Mesenchymal stem cell (in vitro differentiated cells and primary cell): ENCODE measurements around the gene GLA.

Experiments used
- DNase-seq: peaks from one replicate; pipeline ENCODE4 v3.0.0-alpha.2; 2013
- H2AFZ ChIP-seq: one replicate; pipeline ENCODE4 v1.6.1; 2013; ENCODE audit warnings: low read depth, mild to moderate bottlenecking, control low read depth, inconsistent platforms, low read length, moderate library complexity
- H2AK5ac ChIP-seq: 2 replicates; pipeline ENCODE4 v1.6.1; 2013; ENCODE audit warnings: low read length, moderate library complexity, mild to moderate bottlenecking, inconsistent platforms; ENCODE audit not compliant: severe bottlenecking
- H2BK120ac ChIP-seq: one replicate; pipeline ENCODE4 v1.6.1; 2013; ENCODE audit warnings: low read depth, mild to moderate bottlenecking, inconsistent platforms, low read length, moderate library complexity
- H2BK12ac ChIP-seq, 2 experiments: one replicate each; pipeline ENCODE4 v1.6.1; 2013; ENCODE audit warnings: inconsistent platforms in 2 of 2, low read length in 2 of 2, mild to moderate bottlenecking in 2 of 2, moderate library complexity in 2 of 2, control low read depth in 1 of 2
- H2BK15ac ChIP-seq: one replicate; pipeline ENCODE4 v1.6.1; 2013; ENCODE audit warnings: mild to moderate bottlenecking, low read depth, inconsistent platforms; ENCODE audit not compliant: poor library complexity, severe bottlenecking
- H2BK5ac ChIP-seq: 2 replicates; pipeline ENCODE4 v1.6.1; 2013; ENCODE audit warnings: low read depth, mild to moderate bottlenecking, low read length, control low read depth, inconsistent platforms; ENCODE audit not compliant: poor library complexity, severe bottlenecking
- H3K14ac ChIP-seq, 2 experiments: one replicate each; pipeline ENCODE4 v1.6.1; 2013; ENCODE audit warnings: inconsistent platforms in 2 of 2, low read length in 2 of 2, control low read depth in 1 of 2, mild to moderate bottlenecking in 1 of 2, moderate library complexity in 1 of 2
- H3K18ac ChIP-seq, 2 experiments: one replicate each; pipeline ENCODE4 v1.6.1; 2013; ENCODE audit warnings: inconsistent platforms in 2 of 2, low read length in 2 of 2, control low read depth in 1 of 2, low read depth in 1 of 2, mild to moderate bottlenecking in 1 of 2
- H3K23ac ChIP-seq, 2 experiments: one replicate each; pipeline ENCODE4 v1.6.1; 2013; ENCODE audit warnings: inconsistent platforms in 2 of 2, low read length in 2 of 2, mild to moderate bottlenecking in 2 of 2, moderate library complexity in 2 of 2, control low read depth in 1 of 2
- H3K27ac ChIP-seq: 2 replicates; pipeline ENCODE4 v1.5.1; 2013; ENCODE audit warnings: mild to moderate bottlenecking, moderate library complexity, low read length, control low read depth, inconsistent platforms; ENCODE audit not compliant: poor library complexity, severe bottlenecking
- H3K27me3 ChIP-seq, 2 experiments: 2 replicates each; pipeline versions ENCODE4 v1.6.1 to v1.7.0; 2013; ENCODE audit warnings: low read length in 2 of 2, mild to moderate bottlenecking in 2 of 2, moderate library complexity in 2 of 2, control low read depth in 1 of 2, inconsistent platforms in 1 of 2; ENCODE audit not compliant: control insufficient read depth in 1 of 2, insufficient read depth in 1 of 2
- H3K36me3 ChIP-seq, 2 experiments: 2 replicates each; pipeline versions ENCODE4 v1.6.1 to v1.7.0; 2013; ENCODE audit warnings: low read length in 2 of 2, control low read depth in 1 of 2, inconsistent platforms in 1 of 2, low read depth in 1 of 2, mild to moderate bottlenecking in 1 of 2; ENCODE audit not compliant: insufficient read depth in 2 of 2, control insufficient read depth in 1 of 2
- H3K4ac ChIP-seq, 2 experiments: one replicate each; pipeline ENCODE4 v1.6.1; 2013; ENCODE audit warnings: inconsistent platforms in 2 of 2, low read length in 2 of 2, mild to moderate bottlenecking in 2 of 2, moderate library complexity in 2 of 2, control low read depth in 1 of 2, low read depth in 1 of 2
- H3K4me1 ChIP-seq: 2 replicates; pipeline ENCODE4 v1.6.1; 2013; ENCODE audit warnings: low read depth, low read length, control low read depth; ENCODE audit not compliant: control insufficient read depth, insufficient read depth
- H3K4me2 ChIP-seq: 2 replicates; pipeline ENCODE4 v1.6.1; 2013; ENCODE audit warnings: low read length, mild to moderate bottlenecking, inconsistent platforms; ENCODE audit not compliant: poor library complexity, severe bottlenecking
- H3K4me3 ChIP-seq, 2 experiments: 2 replicates each; pipeline versions ENCODE4 v1.5.1 to v1.7.0; 2013; ENCODE audit warnings: low read length in 2 of 2, mild to moderate bottlenecking in 2 of 2, control low read depth in 1 of 2, low read depth in 1 of 2; ENCODE audit not compliant: insufficient read depth in 1 of 2
- H3K79me1 ChIP-seq: replicated peaks from 2 replicates; pipeline ENCODE4 v1.6.1; 2013; ENCODE audit warnings: mild to moderate bottlenecking, control low read depth, low read length, inconsistent platforms; ENCODE audit not compliant: poor library complexity, severe bottlenecking
- H3K9ac ChIP-seq: 2 replicates; pipeline ENCODE4 v1.7.0; 2013; ENCODE audit warnings: mild to moderate bottlenecking, low read length, moderate library complexity
- H3K9me3 ChIP-seq: 2 replicates; pipeline ENCODE4 v1.7.0; 2013; ENCODE audit warnings: mild to moderate bottlenecking, low read length; ENCODE audit not compliant: control insufficient read depth
- H4K8ac ChIP-seq: one replicate; pipeline ENCODE4 v1.6.1; 2013; ENCODE audit warnings: inconsistent platforms, mild to moderate bottlenecking, low read length, moderate library complexity
- H4K91ac ChIP-seq: one replicate; pipeline ENCODE4 v1.6.1; 2013; ENCODE audit warnings: mild to moderate bottlenecking, low read length, inconsistent platforms
- WGBS: methylation state at CpG from one replicate; pipeline ENCODE4 v1.1.7; 2013; ENCODE audit warnings: mixed read lengths; 5-methylcytosine and 5-hydroxymethylcytosine counted together

Gene GLA

GRCh38 chrX:101427954-101428353 lies 20.2 kb upstream of the GLA start:
- H3K18ac ChIP-seq: no peak overlapping the region
- WGBS: no CpG with 5 or more reads among the region's 2 CpGs
- no peak overlapping the region for H3K23ac ChIP-seq

DNA sequence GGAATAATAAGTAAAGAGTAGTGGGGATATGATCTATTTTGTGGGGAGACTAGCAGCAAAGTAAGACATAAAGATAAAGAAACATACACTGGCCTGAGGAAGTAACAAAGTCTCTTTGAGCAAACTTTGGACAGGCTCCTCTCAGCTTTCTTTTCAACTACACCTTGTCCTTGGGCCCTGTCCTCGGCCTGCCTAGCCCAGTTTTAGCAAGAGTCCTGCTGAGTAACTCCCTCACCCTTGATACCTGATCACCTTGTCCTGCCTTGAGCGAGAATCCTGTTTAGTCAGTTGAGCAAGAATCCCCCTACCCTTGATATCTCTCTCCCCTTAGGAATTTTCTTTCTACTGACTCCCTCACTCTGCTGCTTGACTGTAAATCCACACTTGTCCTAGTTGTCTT lies 11.8 kb upstream of the GLA start:
- no peak overlapping the region for H2BK120ac ChIP-seq
- 88% methylated on average over 2 of the region's 2 CpGs for WGBS
- no peak overlapping the region for H3K14ac ChIP-seq
- H2BK15ac ChIP-seq: no peak overlapping the region
- H3K4me1 ChIP-seq: peaks cover 2% of the 10 kb centered on the region
- H3K9me3 ChIP-seq: no peaks in the 10 kb centered on the region
- H3K4ac ChIP-seq: no peak overlapping the region
- H4K91ac ChIP-seq: no peak overlapping the region
- H2AK5ac ChIP-seq: no peak overlapping the region
- no peak overlapping the region for H3K9ac ChIP-seq
- H3K4me3 ChIP-seq: no peak overlapping the region
- peaks cover 6% of the 10 kb centered on the region for H3K79me1 ChIP-seq
- peaks cover 0 to 5% of the 10 kb centered on the region in 2 experiments for H3K36me3 ChIP-seq
- peak overlapping the region in 1 of 2 experiments; percentile 63 for H2BK12ac ChIP-seq
- no peak overlapping the region for H2AFZ ChIP-seq
- no peak overlapping the region for H4K8ac ChIP-seq
- H3K18ac ChIP-seq: no peak overlapping the region
- DNase-seq: no peak
- peaks cover 0 to 6% of the 10 kb centered on the region in 2 experiments for H3K27me3 ChIP-seq
- H3K27ac ChIP-seq: no peak overlapping the region
- no peak overlapping the region for H3K23ac ChIP-seq
- H3K4me2 ChIP-seq: no peak overlapping the region
- no peak overlapping the region for H2BK5ac ChIP-seq

More at GRCh38 chrX:101427954-101428353, 20.2 kb upstream of the GLA start:
- Histone ChIP-seq H2BK5ac (no peak overlapping the region), H3K36me3 (peaks cover 7 to 29% of the 10 kb centered on the region in 2 experiments), H3K9ac (no peak overlapping the region), H4K8ac (no peak overlapping the region), H2AK5ac (no peak overlapping the region), H2BK12ac (no peak overlapping the region), H3K27me3 (no peaks in the 10 kb centered on the region), H2BK15ac (no peak overlapping the region), H3K4me2 (no peak overlapping the region), H3K4me3 (no peak overlapping the region), H3K14ac (no peak overlapping the region), H3K4ac (no peak overlapping the region), H2AFZ (no peak overlapping the region), H4K91ac (no peak overlapping the region), H3K79me1 (peaks cover 2% of the 10 kb centered on the region), H3K9me3 (peaks cover 12% of the 10 kb centered on the region), H2BK120ac (no peak overlapping the region), H3K4me1 (no peaks in the 10 kb centered on the region), H3K27ac (no peak overlapping the region)
- DNase-seq: no peak

GRCh38 chrX:101417981-101418841 lies 10.5 kb upstream of the GLA start:
- H3K79me1 ChIP-seq: peaks cover 6% of the 10 kb centered on the region
- H3K14ac ChIP-seq: peak overlapping the region in 1 of 2 experiments; percentile 79
- peak overlapping the region; percentile 54 to 80 for H3K4ac ChIP-seq
- H3K18ac ChIP-seq: peak overlapping the region; percentile 81 to 91
- H3K27me3 ChIP-seq: peaks cover 0 to 6% of the 10 kb centered on the region in 2 experiments
- H3K9ac ChIP-seq: peak overlapping the region; percentile 94
- peak overlapping the region in 1 of 2 experiments; percentile 39 for H2BK12ac ChIP-seq
- peak overlapping the region; percentile 59 for H3K4me2 ChIP-seq
- H3K4me1 ChIP-seq: peaks cover 2% of the 10 kb centered on the region
- no peak overlapping the region for H3K23ac ChIP-seq
- H3K4me3 ChIP-seq: peak overlapping the region; percentile 59 to 74
- peak overlapping the region; percentile 64 for H4K91ac ChIP-seq
- peak overlapping the region; percentile 73 for H2BK5ac ChIP-seq
- peak; percentile 55 for DNase-seq
- H2BK120ac ChIP-seq: peak overlapping the region; percentile 91
- no peaks in the 10 kb centered on the region for H3K9me3 ChIP-seq
- H2AK5ac ChIP-seq: no peak overlapping the region
- H2AFZ ChIP-seq: peak overlapping the region; percentile 82
- H4K8ac ChIP-seq: peak overlapping the region; percentile 78
- WGBS: 2% methylated on average over 23 of the region's 56 CpGs
- H3K27ac ChIP-seq: peak overlapping the region; percentile 43
- peak overlapping the region; percentile 93 for H2BK15ac ChIP-seq
- H3K36me3 ChIP-seq: peaks cover 0 to 7% of the 10 kb centered on the region in 2 experiments

GRCh38 chrX:101417190-101417589 lies 9.5 kb upstream of the GLA start:
- H2AFZ ChIP-seq: no peak overlapping the region
- DNase-seq: peak; percentile 39
- peaks cover 2% of the 10 kb centered on the region for H3K4me1 ChIP-seq
- no peak overlapping the region for H3K27ac ChIP-seq
- peaks cover 8 to 18% of the 10 kb centered on the region in 2 experiments for H3K36me3 ChIP-seq
- H3K18ac ChIP-seq: no peak overlapping the region
- peaks cover 6% of the 10 kb centered on the region for H3K79me1 ChIP-seq
- H3K27me3 ChIP-seq: peaks cover 0 to 6% of the 10 kb centered on the region in 2 experiments
- H3K9me3 ChIP-seq: no peaks in the 10 kb centered on the region
- H3K4ac ChIP-seq: no peak overlapping the region
- H3K4me2 ChIP-seq: no peak overlapping the region
- H3K14ac ChIP-seq: no peak overlapping the region
- peak overlapping the region; percentile 27 for H4K91ac ChIP-seq
- H2BK15ac ChIP-seq: no peak overlapping the region
- peak overlapping the region; percentile 94 for H3K9ac ChIP-seq
- 0% methylated on average over 1 of the region's 4 CpGs for WGBS
- no peak overlapping the region for H3K4me3 ChIP-seq
- H2AK5ac ChIP-seq: no peak overlapping the region
- H2BK12ac ChIP-seq: no peak overlapping the region
- no peak overlapping the region for H2BK120ac ChIP-seq
- H2BK5ac ChIP-seq: no peak overlapping the region
- no peak overlapping the region for H4K8ac ChIP-seq
- no peak overlapping the region for H3K23ac ChIP-seq
